Lower leg skin (tissue), 3 donors: ENCODE results near the gene GPC6.

Experiments used
- CTCF ChIP-seq, 3 donors: fragments of 450-650 bp; IDR thresholded peaks; one replicate each; pipeline ENCODE4 v1.5.1; 2016; ENCODE audit warnings: antibody characterized with exemption in 3 of 3, mild to moderate bottlenecking in 3 of 3, moderate library complexity in 2 of 3
- POLR2A ChIP-seq, 2 donors: fragments of 450-650 bp; IDR thresholded peaks; one replicate each; pipeline ENCODE4 v1.6.1; 2016 to 2017; ENCODE audit warnings: antibody characterized with exemption in 2 of 2, mild to moderate bottlenecking in 1 of 2, moderate library complexity in 1 of 2

- TF ChIP-seq CTCF (IDR thresholded peaks at IDR 0.05) = no peak
- no peak for TF ChIP-seq POLR2A (IDR thresholded peaks at IDR 0.05)
Measured at GRCh38 chr13:94172416-94172815, 945.8 kb downstream of the GPC6 start.
